ENCODE data around the gene EBNA1BP2.

The EBNA1BP2 gene

GRCh38 chr1:43197343-43198127 lies 25.4 kb upstream of the EBNA1BP2 start:
- peaks cover 9% of the 10 kb centered on the region for H3K27me3 Mint-ChIP-seq
- H3K27ac Mint-ChIP-seq = no peak overlapping the region
- H3K4me3 Mint-ChIP-seq = no peak overlapping the region
- H3K36me3 Mint-ChIP-seq = peaks cover 6% of the 10 kb centered on the region
- no peaks in the 10 kb centered on the region for H3K4me1 Mint-ChIP-seq (ENCODE audit: low read depth)
- peaks cover 8% of the 10 kb centered on the region for H3K9me3 Mint-ChIP-seq (ENCODE audit: low read depth)

GRCh38 chr1:43194509-43194908 lies 22.4 kb upstream of the EBNA1BP2 start:
- peaks cover 18% of the 10 kb centered on the region for H3K27me3 Mint-ChIP-seq

GRCh38 chr1:43188106-43188505 lies 16.0 kb upstream of the EBNA1BP2 start:
- no peak overlapping the region for H3K4me3 Mint-ChIP-seq
- H3K27me3 Mint-ChIP-seq = peaks cover 15% of the 10 kb centered on the region
- H3K9me3 Mint-ChIP-seq (ENCODE audit: low read depth) = no peaks in the 10 kb centered on the region
- H3K27ac Mint-ChIP-seq = no peak overlapping the region
- peaks cover 11% of the 10 kb centered on the region for H3K36me3 Mint-ChIP-seq
- H3K4me1 Mint-ChIP-seq (ENCODE audit: low read depth) = no peaks in the 10 kb centered on the region

More at GRCh38 chr1:43194509-43194908, 22.4 kb upstream of the EBNA1BP2 start:
- H3K9me3 Mint-ChIP-seq (ENCODE audit: low read depth) = peaks cover 8% of the 10 kb centered on the region
- no peak overlapping the region for H3K27ac Mint-ChIP-seq
- H3K4me1 Mint-ChIP-seq (ENCODE audit: low read depth) = no peaks in the 10 kb centered on the region
- H3K4me3 Mint-ChIP-seq = no peak overlapping the region
- peaks cover 13% of the 10 kb centered on the region for H3K36me3 Mint-ChIP-seq

DNA sequence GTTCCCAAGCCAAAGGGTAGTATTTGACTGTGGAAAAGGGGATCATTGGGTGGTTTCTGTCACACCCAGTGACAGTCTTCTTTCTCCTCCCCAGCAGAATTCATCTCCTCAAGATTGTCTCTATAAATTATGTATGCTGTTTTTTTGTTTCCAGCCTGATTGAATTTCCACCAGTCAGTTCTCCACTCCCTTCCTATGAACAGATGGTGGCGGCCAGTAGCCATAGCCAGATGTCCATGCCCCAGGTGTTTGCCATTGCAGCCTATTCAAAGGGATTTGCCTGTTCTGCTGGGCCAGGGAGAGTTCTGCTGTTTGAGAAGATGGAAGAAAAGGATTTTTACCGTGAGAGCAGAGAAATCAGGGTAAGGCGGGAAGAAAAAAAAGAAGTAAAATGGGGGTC lies 12.9 kb upstream of the EBNA1BP2 start:
- peaks cover 10% of the 10 kb centered on the region for H3K27me3 Mint-ChIP-seq
- H3K36me3 Mint-ChIP-seq = peaks cover 5% of the 10 kb centered on the region
- no peak overlapping the region for H3K27ac Mint-ChIP-seq
- no peak overlapping the region for H3K4me3 Mint-ChIP-seq
- no peaks in the 10 kb centered on the region for H3K4me1 Mint-ChIP-seq (ENCODE audit: low read depth)
- H3K9me3 Mint-ChIP-seq (ENCODE audit: low read depth) = no peaks in the 10 kb centered on the region

- Mint-ChIP-seq H3K27ac (no peak overlapping the region), H3K4me1 (ENCODE audit: low read depth) (no peaks in the 10 kb centered on the region), H3K9me3 (ENCODE audit: low read depth) (no peaks in the 10 kb centered on the region), H3K36me3 (peaks cover 4% of the 10 kb centered on the region), H3K27me3 (peaks cover 6% of the 10 kb centered on the region), H3K4me3 (no peak overlapping the region)
Measured at GRCh38 chr1:43184388-43184787, 12.3 kb upstream of the EBNA1BP2 start.

DNA sequence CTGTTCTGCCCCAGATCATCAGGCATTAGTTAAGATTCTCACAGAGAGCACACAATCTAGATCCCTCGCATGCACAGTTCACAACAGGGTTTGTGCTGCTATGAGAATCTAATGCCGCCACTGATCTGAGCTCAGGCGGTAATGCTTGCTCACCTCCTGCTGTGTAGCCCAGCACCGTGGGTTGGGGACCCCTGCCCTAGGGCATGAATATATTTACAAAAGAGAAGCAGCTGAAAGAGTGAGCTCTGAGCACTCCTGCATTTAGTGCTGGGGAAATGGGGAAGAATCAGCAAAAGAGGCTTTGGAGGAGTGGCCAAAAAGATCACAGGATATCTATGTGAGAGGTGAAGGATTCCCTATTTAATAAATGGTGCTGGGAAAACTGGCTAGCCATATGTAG lies 5.6 kb upstream of the EBNA1BP2 start:
- H3K9me3 Mint-ChIP-seq (ENCODE audit: low read depth) = no peaks in the 10 kb centered on the region
- H3K27ac Mint-ChIP-seq = no peak overlapping the region
- peaks cover 5% of the 10 kb centered on the region for H3K4me1 Mint-ChIP-seq (ENCODE audit: low read depth)
- peaks cover 12% of the 10 kb centered on the region for H3K27me3 Mint-ChIP-seq
- no peak overlapping the region for H3K4me3 Mint-ChIP-seq
- no peaks in the 10 kb centered on the region for H3K36me3 Mint-ChIP-seq

DNA sequence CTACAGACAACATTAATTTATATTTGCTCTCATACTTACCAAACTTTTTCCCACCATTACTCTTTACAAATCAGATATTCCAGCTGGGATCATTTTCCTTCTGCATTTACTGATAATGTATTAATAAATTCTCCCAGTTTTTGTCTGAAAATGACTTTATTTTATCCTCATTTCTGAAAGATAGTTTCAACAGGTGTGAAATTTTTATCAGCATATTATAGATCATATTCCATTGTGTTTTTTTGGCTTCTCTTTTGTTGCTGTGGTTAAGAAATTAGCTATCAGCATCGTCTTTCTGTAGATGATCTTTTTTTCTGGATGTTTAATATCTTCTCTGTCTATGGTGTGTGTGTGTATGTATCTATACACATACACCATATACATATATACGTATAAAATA lies 2.8 kb upstream of the EBNA1BP2 start:
- Mint-ChIP-seq H3K27me3 (peaks cover 12% of the 10 kb centered on the region), H3K36me3 (peaks cover 7% of the 10 kb centered on the region), H3K4me1 (ENCODE audit: low read depth) (peaks cover 27% of the 10 kb centered on the region), H3K9me3 (ENCODE audit: low read depth) (no peaks in the 10 kb centered on the region), H3K4me3 (no peak overlapping the region), H3K27ac (no peak overlapping the region)

DNA sequence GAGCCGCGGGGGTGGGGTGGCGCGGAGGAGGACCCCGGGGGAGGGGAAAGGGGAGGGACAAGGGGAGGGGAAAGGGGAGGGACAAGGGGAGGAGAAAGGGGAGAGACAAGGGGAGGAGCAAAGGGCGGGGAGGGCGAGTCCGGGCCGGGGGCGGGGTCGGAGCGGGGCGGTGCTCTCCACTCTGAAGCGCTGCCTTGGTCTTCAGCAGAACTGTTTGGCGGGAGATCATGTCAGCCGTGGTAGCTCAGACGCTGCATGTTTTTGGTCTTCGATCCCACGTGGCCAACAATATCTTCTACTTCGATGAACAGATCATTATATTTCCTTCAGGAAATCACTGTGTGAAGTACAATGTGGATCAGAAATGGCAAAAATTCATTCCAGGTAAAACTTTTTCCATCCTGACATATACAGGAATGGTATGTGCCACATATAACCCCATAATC lies 460 bp upstream of the EBNA1BP2 start:
- Mint-ChIP-seq H3K4me3 (peak overlapping the region; percentile 99), H3K27ac (peak overlapping the region; percentile 97), H3K4me1 (ENCODE audit: low read depth) (peaks cover 41% of the 10 kb centered on the region)

GRCh38 chr1:43171312-43171875 lies 696 bp downstream of the EBNA1BP2 start:
- Mint-ChIP-seq H3K27ac (peak overlapping the region; percentile 97), H3K4me3 (peak overlapping the region; percentile 99), H3K36me3 (peaks cover 16% of the 10 kb centered on the region), H3K9me3 (ENCODE audit: low read depth) (no peaks in the 10 kb centered on the region), H3K4me1 (ENCODE audit: low read depth) (peaks cover 41% of the 10 kb centered on the region), H3K27me3 (peaks cover 5% of the 10 kb centered on the region)

More for the DNA sequence above, 460 bp upstream of the EBNA1BP2 start:
- Mint-ChIP-seq H3K9me3 (ENCODE audit: low read depth) (no peaks in the 10 kb centered on the region), H3K36me3 (peaks cover 9% of the 10 kb centered on the region), H3K27me3 (peaks cover 12% of the 10 kb centered on the region)

DNA sequence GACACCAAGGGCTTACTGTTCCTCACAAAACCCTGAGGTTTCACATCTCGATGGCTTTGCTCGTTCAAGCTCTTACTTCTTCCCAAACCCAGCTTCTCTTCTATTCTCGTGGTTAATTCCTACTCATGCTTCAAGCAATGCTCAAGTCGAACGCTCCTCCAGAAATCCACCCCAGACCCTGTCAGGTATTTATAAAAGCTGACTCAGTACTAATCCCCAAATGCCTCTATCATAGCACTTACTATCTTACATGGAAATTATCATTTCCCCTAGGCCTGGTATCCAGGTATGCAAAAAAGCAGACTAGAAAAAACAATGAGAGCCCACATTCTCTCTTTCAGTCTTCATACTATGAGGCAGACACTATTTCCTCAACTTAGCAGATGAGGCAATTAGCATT lies 6.3 kb downstream of the EBNA1BP2 start:
- Mint-ChIP-seq H3K36me3 (peaks cover 17% of the 10 kb centered on the region), H3K4me1 (ENCODE audit: low read depth) (peaks cover 22% of the 10 kb centered on the region), H3K4me3 (no peak overlapping the region), H3K9me3 (ENCODE audit: low read depth) (no peaks in the 10 kb centered on the region), H3K27me3 (no peaks in the 10 kb centered on the region), H3K27ac (no peak overlapping the region)

DNA sequence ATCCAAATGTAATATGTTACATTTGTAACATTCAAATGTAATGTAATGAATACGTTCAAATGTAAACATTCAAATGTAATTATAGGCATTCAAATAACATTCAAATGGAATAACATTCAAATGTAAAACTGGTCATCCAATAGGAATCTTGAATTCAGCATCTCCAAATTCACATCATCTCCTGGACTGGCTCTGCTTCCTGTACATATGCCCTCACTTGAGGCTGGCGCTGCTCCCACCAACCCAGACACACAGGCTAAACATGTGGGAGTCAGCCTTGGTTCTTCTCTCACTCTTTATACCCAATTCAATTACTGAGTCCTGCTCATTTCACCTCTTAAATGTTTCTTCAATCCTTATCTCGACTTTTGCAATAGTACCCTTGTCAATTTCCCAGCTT lies 6.9 kb downstream of the EBNA1BP2 start:
- Mint-ChIP-seq H3K9me3 (ENCODE audit: low read depth) (no peaks in the 10 kb centered on the region), H3K27me3 (no peaks in the 10 kb centered on the region), H3K4me3 (no peak overlapping the region), H3K27ac (no peak overlapping the region), H3K4me1 (ENCODE audit: low read depth) (peaks cover 16% of the 10 kb centered on the region), H3K36me3 (peaks cover 16% of the 10 kb centered on the region)

GRCh38 chr1:43156026-43156425 lies 16.1 kb downstream of the EBNA1BP2 start:
- H3K27ac Mint-ChIP-seq = no peak overlapping the region
- H3K9me3 Mint-ChIP-seq (ENCODE audit: low read depth) = no peaks in the 10 kb centered on the region

DNA sequence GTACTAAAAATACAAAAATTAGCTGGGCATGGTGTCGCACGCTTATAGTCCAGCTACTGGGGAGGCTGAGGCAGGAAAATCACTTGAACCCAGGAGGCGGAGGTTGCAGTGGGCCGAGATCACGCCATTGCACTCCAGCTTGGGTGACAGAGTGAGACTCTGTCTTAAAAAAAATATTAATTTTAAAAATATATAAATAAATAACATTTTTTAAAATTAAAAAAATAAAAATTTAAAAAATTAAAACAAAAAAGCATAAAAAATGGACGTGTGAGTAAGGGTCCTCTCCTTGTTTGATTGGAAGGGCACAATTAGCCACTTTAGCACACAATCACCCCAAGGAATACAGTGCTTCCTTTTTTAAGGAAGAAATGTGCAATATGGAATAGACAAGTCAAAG lies 18.6 kb downstream of the EBNA1BP2 start:
- H3K4me3 Mint-ChIP-seq = no peak overlapping the region
- H3K36me3 Mint-ChIP-seq = no peaks in the 10 kb centered on the region
- H3K27ac Mint-ChIP-seq = no peak overlapping the region
- H3K4me1 Mint-ChIP-seq (ENCODE audit: low read depth) = peaks cover 3% of the 10 kb centered on the region
- peaks cover 18% of the 10 kb centered on the region for H3K27me3 Mint-ChIP-seq
- H3K9me3 Mint-ChIP-seq (ENCODE audit: low read depth) = no peaks in the 10 kb centered on the region

More at GRCh38 chr1:43156026-43156425, 16.1 kb downstream of the EBNA1BP2 start:
- Mint-ChIP-seq H3K4me3 (no peak overlapping the region), H3K4me1 (ENCODE audit: low read depth) (no peaks in the 10 kb centered on the region), H3K36me3 (no peaks in the 10 kb centered on the region), H3K27me3 (peaks cover 3% of the 10 kb centered on the region)

DNA sequence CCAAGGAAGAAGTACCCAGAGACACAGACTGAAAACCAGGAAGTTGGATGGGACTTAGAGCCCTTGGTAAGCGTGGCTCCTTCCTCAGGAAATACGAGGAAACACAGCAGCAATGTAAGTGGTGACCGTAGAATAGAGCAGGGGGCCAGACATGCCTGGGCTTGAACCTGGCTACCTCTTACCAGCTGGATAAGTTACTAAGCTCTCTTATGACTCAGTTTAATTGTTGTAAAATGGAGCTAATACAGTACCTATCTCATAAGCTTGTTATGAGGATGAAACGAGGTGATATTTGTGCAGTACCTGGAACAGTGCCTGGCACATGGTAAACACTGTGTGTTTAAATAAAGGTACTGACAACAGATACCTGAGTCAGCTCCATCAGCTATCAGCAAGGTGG lies 19.2 kb downstream of the EBNA1BP2 start:
- H3K27ac Mint-ChIP-seq = no peak overlapping the region
- H3K4me3 Mint-ChIP-seq = no peak overlapping the region
- no peaks in the 10 kb centered on the region for H3K9me3 Mint-ChIP-seq (ENCODE audit: low read depth)
- peaks cover 6% of the 10 kb centered on the region for H3K4me1 Mint-ChIP-seq (ENCODE audit: low read depth)
- H3K27me3 Mint-ChIP-seq = peaks cover 20% of the 10 kb centered on the region
- no peaks in the 10 kb centered on the region for H3K36me3 Mint-ChIP-seq

GRCh38 chr1:43149889-43150288 lies 22.2 kb downstream of the EBNA1BP2 start:
- peaks cover 9% of the 10 kb centered on the region for H3K4me1 Mint-ChIP-seq (ENCODE audit: low read depth)
- peaks cover 36% of the 10 kb centered on the region for H3K27me3 Mint-ChIP-seq
- no peak overlapping the region for H3K4me3 Mint-ChIP-seq
- H3K9me3 Mint-ChIP-seq (ENCODE audit: low read depth) = no peaks in the 10 kb centered on the region
- H3K27ac Mint-ChIP-seq = no peak overlapping the region
- H3K36me3 Mint-ChIP-seq = no peaks in the 10 kb centered on the region
